H7 (cell line): ENCODE measurements around the gene STAP2. TPM values are rescaled to one million over a fixed set of nuclear protein-coding genes. Genes with fewer than 3 reads are reported as not detected.
"Not testable (repeated sequence)": the region's sequence is repeated elsewhere in the genome, so short reads cannot be mapped to it uniquely, and the experiment has no call there.

Source experiments
- DNase-seq: peaks from one replicate; pipeline ENCODE4 v3.0.0; 2012
- H3K27me3 ChIP-seq: 2 replicates; pipeline ENCODE4 v1.6.0; 2011; ENCODE audit warnings: mild to moderate bottlenecking, low read length; ENCODE audit not compliant: control insufficient read depth, insufficient read depth
- H3K36me3 ChIP-seq: replicated peaks from 2 replicates; pipeline ENCODE4 v1.5.1; 2011; ENCODE audit warnings: low read length; ENCODE audit not compliant: control insufficient read depth, insufficient read depth
- H3K4me3 ChIP-seq: 2 replicates; pipeline ENCODE4 v1.5.1; 2011; ENCODE audit warnings: low read depth, mild to moderate bottlenecking, control low read depth, low read length, moderate library complexity; ENCODE audit not compliant: insufficient read depth
- total RNA-seq: library from RNA; depleted of rRNA; stranded (reverse); fragments of >200 nt; shearing (Covaris generic); gene quantifications from 2 replicates; pipeline ENCODE4 v1.2.3, GENCODE V29; 2014

The STAP2 gene
- total RNA-seq, 1 experiment from 2014 or later, result 14.2 TPM

GRCh38 chr19:4295972-4296771 is 42.5 kb downstream of the STAP2 start:
- Histone ChIP-seq H3K4me3 (no peak overlapping the region), H3K36me3 (no peaks in the 10 kb centered on the region), H3K27me3 (peaks cover 2% of the 10 kb centered on the region)
- DNase-seq, result peak; percentile 82

DNA sequence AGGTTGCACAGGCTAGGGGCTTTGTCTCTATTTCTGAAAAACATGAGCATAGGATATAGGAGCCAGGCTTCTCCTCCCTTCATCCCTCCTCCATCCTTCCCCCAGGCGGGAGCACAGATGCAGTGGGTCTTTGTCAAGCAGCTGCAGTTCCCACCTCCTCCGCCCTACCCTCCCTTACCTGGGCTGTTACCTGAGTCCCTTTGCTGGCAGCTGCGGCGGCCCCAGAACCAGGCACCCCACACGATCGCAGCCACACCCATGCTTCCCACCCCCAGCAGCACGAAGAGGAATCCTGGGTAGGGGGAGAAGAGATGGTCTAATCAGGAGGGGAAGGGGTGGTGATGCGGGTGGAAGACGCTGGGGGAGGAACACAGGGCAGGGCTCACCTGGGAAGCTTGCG is 44.2 kb downstream of the STAP2 start:
- Histone ChIP-seq H3K4me3 (no peak overlapping the region), H3K36me3 (no peaks in the 10 kb centered on the region), H3K27me3 (peaks cover 2% of the 10 kb centered on the region)
- DNase-seq, result peak; percentile 69

DNA sequence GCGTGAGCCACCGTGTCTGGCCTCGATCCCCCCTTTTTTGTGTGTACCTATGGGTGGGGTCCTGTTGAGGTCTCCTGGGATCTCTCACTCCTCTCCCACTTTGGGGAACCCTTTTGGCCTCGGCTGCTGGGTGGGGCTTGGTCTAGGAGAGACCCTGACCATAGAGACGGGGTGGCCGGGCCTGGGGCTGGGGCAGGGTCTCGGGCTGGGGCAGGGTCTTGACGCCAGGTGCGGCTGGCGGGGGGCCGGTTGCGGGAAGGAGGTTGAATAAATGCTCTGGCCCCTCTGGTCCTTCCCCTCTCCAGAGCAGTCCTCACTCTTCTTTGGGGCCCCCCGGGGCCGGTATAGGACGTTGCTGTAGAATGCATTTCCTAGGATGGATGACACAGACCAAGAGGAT is 46.1 kb downstream of the STAP2 start:
- Histone ChIP-seq H3K4me3 (no peak overlapping the region), H3K36me3 (no peaks in the 10 kb centered on the region), H3K27me3 (peaks cover 2% of the 10 kb centered on the region)
- DNase-seq, result no peak

DNA sequence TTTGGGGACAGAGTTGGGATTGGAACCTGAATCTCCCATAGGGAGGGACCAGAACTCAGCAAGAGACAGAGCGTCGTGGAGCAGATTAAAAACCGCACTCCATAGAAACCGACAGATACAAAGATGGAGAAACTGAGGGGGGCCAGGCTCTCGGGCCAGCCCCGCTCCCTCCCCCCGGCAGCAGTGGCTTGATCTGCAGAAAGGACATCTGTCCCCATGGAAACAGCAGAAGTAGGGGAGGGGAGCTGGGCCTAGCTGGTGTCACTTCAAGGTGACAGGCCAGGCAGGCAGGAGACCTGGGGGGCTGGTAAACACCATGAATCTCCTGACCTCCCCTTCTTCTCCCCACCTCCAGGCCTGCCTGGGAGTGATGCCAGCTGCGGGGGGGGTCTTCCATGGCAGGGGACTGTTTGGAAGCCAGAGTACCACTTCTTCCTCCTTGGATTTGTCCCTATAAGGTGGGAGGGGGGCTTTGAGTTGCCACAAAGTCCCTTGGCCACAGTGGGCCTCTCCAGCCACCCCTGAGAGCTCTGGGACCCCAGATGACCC is 47.4 kb downstream of the STAP2 start:
- Histone ChIP-seq H3K36me3 (no peaks in the 10 kb centered on the region), H3K27me3 (peaks cover 2% of the 10 kb centered on the region), H3K4me3 (no peak overlapping the region)
- no peak for DNase-seq

DNA sequence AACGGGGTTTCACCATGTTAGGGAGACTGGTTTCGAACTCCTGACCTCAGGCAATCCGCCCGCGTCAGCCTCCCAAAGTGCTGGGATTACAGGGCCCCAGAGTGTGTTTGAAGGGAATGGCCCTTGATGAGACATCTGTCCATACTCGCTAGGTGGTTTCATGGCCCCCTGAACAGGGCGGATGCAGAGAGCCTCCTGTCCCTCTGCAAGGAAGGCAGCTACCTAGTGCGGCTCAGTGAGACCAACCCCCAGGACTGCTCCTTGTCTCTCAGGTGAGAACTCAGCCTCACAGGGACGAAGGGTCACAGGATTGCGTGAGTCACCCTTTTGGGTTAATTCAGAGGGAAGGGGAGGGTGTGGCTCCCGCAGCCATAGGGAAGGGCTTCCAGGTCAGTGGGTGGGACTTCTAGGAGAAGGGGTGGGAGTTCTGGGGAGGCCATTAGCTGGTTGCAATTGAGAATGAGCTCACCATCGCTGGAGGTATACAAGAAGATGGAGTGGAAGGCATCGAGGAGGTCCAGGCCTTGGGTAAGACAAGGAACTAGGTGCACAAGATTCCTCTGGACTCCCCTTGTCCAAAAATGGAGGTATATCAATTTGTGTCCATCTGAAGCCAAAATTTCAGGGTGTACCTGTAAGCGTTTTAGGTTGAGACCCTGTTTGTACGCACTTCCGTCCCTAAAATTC is 50.4 kb downstream of the STAP2 start:
- peak; percentile 61 for DNase-seq
- H3K36me3 ChIP-seq, result no peaks in the 10 kb centered on the region
- H3K27me3 ChIP-seq, result peaks cover 9% of the 10 kb centered on the region; the same call in 1 of the 2 replicates
- no peak overlapping the region for H3K4me3 ChIP-seq

DNA sequence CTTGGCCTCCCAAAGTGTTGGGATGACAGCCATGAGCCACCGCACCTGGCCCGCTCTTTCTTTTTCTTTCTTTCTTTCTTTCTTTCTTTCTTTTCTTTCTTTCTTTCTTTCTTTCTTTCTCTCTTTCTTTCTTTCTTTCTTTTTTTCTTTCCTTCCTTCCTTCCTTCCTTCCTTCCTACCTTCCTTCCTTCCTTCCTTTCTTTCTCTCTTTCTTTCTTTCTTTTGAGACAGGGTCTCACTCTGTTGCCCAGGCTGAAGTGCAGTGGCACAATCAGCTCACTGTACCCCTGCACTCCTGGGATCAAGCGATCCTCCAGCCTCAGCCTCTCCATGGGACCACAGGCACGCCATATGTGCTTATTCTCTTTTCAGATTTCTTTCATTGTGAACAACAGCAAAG is 52.5 kb downstream of the STAP2 start:
- H3K27me3 ChIP-seq, result peaks cover 21% of the 10 kb centered on the region
- not testable (repeated sequence) for H3K36me3 ChIP-seq, DNase-seq, H3K4me3 ChIP-seq

- H3K36me3 ChIP-seq, result no peaks in the 10 kb centered on the region
- no peak overlapping the region for H3K4me3 ChIP-seq
- DNase-seq, result no peak
- H3K27me3 ChIP-seq, result peaks cover 33% of the 10 kb centered on the region
These were observed 53.7 kb downstream of the STAP2 start for GRCh38 chr19:4284974-4285373.

- no peaks in the 10 kb centered on the region for H3K36me3 ChIP-seq
- peak; percentile 99 for DNase-seq
- H3K27me3 ChIP-seq, result peaks cover 39% of the 10 kb centered on the region
- peak overlapping the region; percentile 18; the same call in 1 of the 2 replicates for H3K4me3 ChIP-seq
These were observed 54.3 kb downstream of the STAP2 start for GRCh38 chr19:4284176-4284958.

GRCh38 chr19:4279530-4280422 is 58.9 kb downstream of the STAP2 start:
- Histone ChIP-seq H3K36me3 (no peaks in the 10 kb centered on the region), H3K27me3 (peaks cover 48% of the 10 kb centered on the region), H3K4me3 (peak overlapping the region; percentile 61)
- DNase-seq, result peak; percentile 81

DNA sequence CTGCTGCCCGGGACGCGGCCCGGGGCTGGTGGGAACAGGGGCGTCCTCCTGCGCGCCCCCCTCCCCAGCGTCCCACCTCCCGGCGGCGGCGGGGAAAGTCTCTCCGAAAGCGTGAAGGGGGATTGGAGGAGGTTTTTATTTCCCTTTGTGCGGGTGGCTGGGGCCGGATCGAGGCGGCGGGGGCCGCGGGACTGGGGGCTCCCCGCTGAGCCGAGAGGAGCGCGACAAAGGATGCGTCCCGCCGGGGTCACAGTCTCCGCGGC is 59.4 kb downstream of the STAP2 start:
- H3K36me3 ChIP-seq, result no peaks in the 10 kb centered on the region
- peaks cover 46% of the 10 kb centered on the region for H3K27me3 ChIP-seq
- no peak for DNase-seq
- peak overlapping the region; percentile 61 for H3K4me3 ChIP-seq

GRCh38 chr19:4278419-4279266 is 60.0 kb downstream of the STAP2 start, which contains the start of gene SHD:
SHD (plus strand) TSS chr19:4279266; CDS start chr19:4280064, 798 bp downstream.
- peak; percentile 94 for DNase-seq
- peak within 1 kb of the TSS; percentile 61 for H3K4me3 ChIP-seq
- no peaks in the 10 kb centered on the region for H3K36me3 ChIP-seq
- peaks cover 46% of the 10 kb centered on the region for H3K27me3 ChIP-seq

GRCh38 chr19:4278010-4278409 is 60.6 kb downstream of the STAP2 start:
- DNase-seq, result peak; percentile 67

DNA sequence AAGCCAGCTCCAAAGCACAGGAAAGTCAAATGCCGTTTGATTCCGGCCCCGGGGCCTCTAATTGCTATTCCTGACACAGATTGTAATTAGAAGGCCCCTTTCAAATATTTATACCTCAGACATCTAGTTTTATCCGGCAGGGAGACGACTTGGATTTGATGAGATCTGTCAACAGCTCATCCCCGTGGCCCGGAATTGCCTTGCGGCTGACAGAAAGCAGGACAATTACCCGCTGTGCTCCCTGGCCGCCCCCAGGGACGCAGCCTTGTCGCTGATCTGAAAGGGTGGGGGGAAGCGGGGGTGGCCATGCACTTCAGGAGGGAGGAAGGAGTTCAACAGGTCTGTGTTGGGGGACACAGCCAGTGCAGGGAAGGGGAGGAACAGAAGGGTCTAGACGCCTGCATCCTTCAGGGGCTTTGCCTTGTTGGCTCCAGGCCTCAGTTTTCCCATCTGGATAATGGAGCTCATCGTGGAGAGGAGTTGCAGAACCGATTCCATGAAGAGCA is 61.4 kb downstream of the STAP2 start:
- peaks cover 38% of the 10 kb centered on the region for H3K27me3 ChIP-seq
- DNase-seq, result no peak
- no peak overlapping the region for H3K4me3 ChIP-seq
- H3K36me3 ChIP-seq, result no peaks in the 10 kb centered on the region

More at GRCh38 chr19:4278010-4278409, 60.6 kb downstream of the STAP2 start:
- H3K27me3 ChIP-seq, result peaks cover 42% of the 10 kb centered on the region
- H3K4me3 ChIP-seq, result peak overlapping the region; percentile 61; the same call in 1 of the 2 replicates
- H3K36me3 ChIP-seq, result no peaks in the 10 kb centered on the region
